ENCODE measurements around the gene UBAP2L. TPM values are rescaled to one million over a fixed set of nuclear protein-coding genes. Genes with fewer than 3 reads are reported as not detected.

UBAP2L gene
- total and polyA plus RNA-seq, 7 donors: 23.4 to 80.8 (median 51.7) TPM

- peaks cover 51 to 90% (median 66%) of the 10 kb centered on the region in 4 donors for H3K36me3 ChIP-seq
- no peaks in the 10 kb centered on the region for H3K4me1 ChIP-seq
- no peaks in the 10 kb centered on the region for H3K9me3 ChIP-seq
- 90 to 96% methylated on average over 3 of the region's 3 CpGs for WGBS, 2 donors
- TF ChIP-seq CTCF (IDR thresholded peaks at IDR 0.05) (no peak), POLR2A (IDR thresholded peaks at IDR 0.05) (no peak), EP300 (IDR thresholded peaks at IDR 0.05) (no peak), POLR2AphosphoS5 (IDR thresholded peaks at IDR 0.05) (no peak)
- H3K27ac ChIP-seq: no peak overlapping the region
- H3K27me3 ChIP-seq: no peaks in the 10 kb centered on the region
- DNase-seq: no peak
- intact Hi-C loops (cut with DNase I): no loop called here
- no peak overlapping the region for H3K4me3 ChIP-seq
Measured at GRCh38 chr1:154239491-154239890, 18.7 kb downstream of the UBAP2L start.

GRCh38 chr1:154240294-154240833, 19.6 kb downstream of the UBAP2L start:
- Histone ChIP-seq H3K27ac (no peak overlapping the region), H3K4me1 (no peaks in the 10 kb centered on the region), H3K9me3 (no peaks in the 10 kb centered on the region), H3K4me3 (no peak overlapping the region), H3K27me3 (no peaks in the 10 kb centered on the region), H3K36me3 (peaks cover 51 to 90% (median 66%) of the 10 kb centered on the region in 4 donors)
- WGBS, 2 donors: 92 to 93% methylated on average over 3 of the region's 3 CpGs
- no peak for TF ChIP-seq CTCF (IDR thresholded peaks at IDR 0.05)
- TF ChIP-seq POLR2AphosphoS5 (IDR thresholded peaks at IDR 0.05): no peak
- TF ChIP-seq EP300 (IDR thresholded peaks at IDR 0.05): no peak
- TF ChIP-seq POLR2A (IDR thresholded peaks at IDR 0.05): no peak
- intact Hi-C loops (cut with DNase I): no loop called here
- no peak for DNase-seq

- intact Hi-C loops (cut with DNase I): no loop called here
- no peak overlapping the region for H3K27ac ChIP-seq
- WGBS, 2 donors: 94% methylated on average over 3 of the region's 3 CpGs
- H3K27me3 ChIP-seq: no peaks in the 10 kb centered on the region
- no peaks in the 10 kb centered on the region for H3K4me1 ChIP-seq
- TF ChIP-seq CTCF (IDR thresholded peaks at IDR 0.05): no peak
- TF ChIP-seq EP300 (IDR thresholded peaks at IDR 0.05): no peak
- no peak for TF ChIP-seq POLR2AphosphoS5 (IDR thresholded peaks at IDR 0.05)
- TF ChIP-seq POLR2A (IDR thresholded peaks at IDR 0.05): no peak
- DNase-seq: no peak
- no peak overlapping the region for H3K4me3 ChIP-seq
- H3K9me3 ChIP-seq: no peaks in the 10 kb centered on the region
- peaks cover 49 to 90% (median 67%) of the 10 kb centered on the region in 4 donors for H3K36me3 ChIP-seq
Measured at GRCh38 chr1:154241703-154242351, 21.1 kb downstream of the UBAP2L start.

- intact Hi-C loops (cut with DNase I): no loop called here
- no peak for DNase-seq
- WGBS, 2 donors: 92 to 97% methylated on average over 7 of the region's 7 CpGs
- TF ChIP-seq EP300 (IDR thresholded peaks at IDR 0.05) (no peak), POLR2A (IDR thresholded peaks at IDR 0.05) (no peak), CTCF (IDR thresholded peaks at IDR 0.05) (no peak), POLR2AphosphoS5 (IDR thresholded peaks at IDR 0.05) (no peak)
- no peaks in the 10 kb centered on the region for H3K4me1 ChIP-seq
- H3K4me3 ChIP-seq: no peak overlapping the region
- H3K27me3 ChIP-seq: no peaks in the 10 kb centered on the region
- H3K27ac ChIP-seq: no peak overlapping the region
- peaks cover 83 to 100% (median 97%) of the 10 kb centered on the region in 4 donors for H3K36me3 ChIP-seq
- no peaks in the 10 kb centered on the region for H3K9me3 ChIP-seq
Measured at GRCh38 chr1:154253671-154254070, 32.9 kb downstream of the UBAP2L start.

All from sigmoid colon (tissue), 7 donors.